ENCODE results near the gene GLT8D2.

- TF ChIP-seq POLR2A (IDR thresholded peaks at IDR 0.05; ENCODE audit: low read depth, low read length) (no peak), TAF1 (IDR thresholded peaks at IDR 0.05; ENCODE audit: borderline replicate concordance, low read depth, low read length) (no peak)
These were observed 7.8 kb upstream of the GLT8D2 start for GRCh38 chr12:104057771-104058197.
